Astrocyte of the spinal cord (primary cell): ENCODE measurements around the gene ABRACL.

Experiments used
- DNase-seq: peaks from one replicate; pipeline ENCODE4 v3.0.0; 2011; ENCODE audit warnings: low read depth, low spot score
- H3K4me3 ChIP-seq: 2 replicates; pipeline ENCODE4 v1.5.1; 2011; ENCODE audit warnings: low read depth, mild to moderate bottlenecking, low read length, moderate library complexity
- CTCF ChIP-seq: IDR thresholded peaks from 2 replicates; pipeline ENCODE4 v1.5.1; 2012; ENCODE audit warnings: low read depth, mild to moderate bottlenecking, low read length, inconsistent platforms
- in situ Hi-C: cut with HindIII; loops from 2 replicates; pipeline ENCODE4 v1.10.0; 2017; ENCODE audit warnings: low sequenced_read_pairs

The ABRACL gene

GRCh38 chr6:139010674-139011073 lies 17.9 kb upstream of the ABRACL start:
- TF ChIP-seq CTCF = no peak
- no peak for DNase-seq
- no peak overlapping the region for H3K4me3 ChIP-seq
- in situ Hi-C loops = no loop called here

GRCh38 chr6:139011980-139012379 lies 16.6 kb upstream of the ABRACL start:
- no peak overlapping the region for H3K4me3 ChIP-seq
- DNase-seq = no peak
- in situ Hi-C loops = no loop called here
- no peak for TF ChIP-seq CTCF

GRCh38 chr6:139013185-139013800 lies 15.3 kb upstream of the ABRACL start:
- in situ Hi-C loops = no loop called here
- no peak for TF ChIP-seq CTCF
- DNase-seq = no peak
- H3K4me3 ChIP-seq = no peak overlapping the region

GRCh38 chr6:139014945-139015344 lies 13.6 kb upstream of the ABRACL start:
- DNase-seq = no peak
- in situ Hi-C loops = no loop called here
- no peak for TF ChIP-seq CTCF
- no peak overlapping the region for H3K4me3 ChIP-seq

GRCh38 chr6:139016337-139017213 lies 12.0 kb upstream of the ABRACL start:
- in situ Hi-C loops = no loop called here
- H3K4me3 ChIP-seq = no peak overlapping the region
- no peak for DNase-seq
- TF ChIP-seq CTCF = no peak

GRCh38 chr6:139017227-139017626 lies 11.3 kb upstream of the ABRACL start:
- in situ Hi-C loops = no loop called here
- DNase-seq = peak; percentile 39
- TF ChIP-seq CTCF = no peak
- H3K4me3 ChIP-seq = no peak overlapping the region
